ENCODE results near the gene MED27. TPM values are rescaled to one million over a fixed set of nuclear protein-coding genes. Genes with fewer than 3 reads are reported as not detected.

Gene MED27
- total and polyA plus RNA-seq, 10 of the 15 experiments (the other 5 are each of a cell fraction or from before 2014, with no cell fraction given) = 20.3 to 50.3 (median 35.5) TPM

DNA sequence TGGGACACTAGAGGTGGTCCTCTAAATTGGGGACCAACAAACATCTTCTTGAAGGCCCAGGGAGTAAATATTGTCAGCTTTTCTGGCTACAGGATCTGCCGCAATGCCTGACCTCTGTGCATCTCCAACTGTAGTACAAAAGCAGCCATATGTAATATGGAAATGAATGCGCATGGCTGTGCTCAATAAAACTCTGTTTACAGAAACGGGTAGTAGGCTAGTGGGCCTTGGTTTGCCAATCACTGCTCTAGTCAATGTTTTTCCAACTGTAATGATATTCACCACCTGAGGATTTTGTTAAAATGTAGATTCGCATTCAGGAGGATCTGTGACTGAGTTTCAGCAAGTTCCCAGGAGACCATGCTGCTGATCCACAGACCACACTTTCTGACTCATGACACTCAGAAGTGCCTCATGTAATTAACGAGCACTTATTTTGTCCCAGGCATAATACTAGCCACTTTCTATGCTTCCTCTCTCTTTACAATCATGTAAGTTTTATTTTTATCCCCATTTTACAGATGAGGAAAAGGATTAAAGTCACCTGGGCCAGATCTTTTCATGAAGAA is 96.9 kb downstream of the MED27 start:
- Histone ChIP-seq H3K27me3 (replicated peaks in 1 of 2; ENCODE audit: control insufficient read depth in 2 of 2, insufficient read depth in 2 of 2, low read length in 1 of 2) (no peaks in the 10 kb centered on the region), H2AFZ (ENCODE audit: control insufficient read depth, low read depth, low read length) (no peak overlapping the region), H3K4me1 (ENCODE audit: control insufficient read depth, insufficient read depth, low read length) (peaks cover 14% of the 10 kb centered on the region), H3K4me2 (ENCODE audit: control insufficient read depth, insufficient read depth) (0 out of 2 replicates have a peak overlapping the region, but pooled peaks have one; percentile 22), H3K9ac (ENCODE audit: control insufficient read depth, insufficient read depth, low read length) (no peak overlapping the region), H3K36me3 (ENCODE audit: control insufficient read depth in 2 of 2, insufficient read depth in 2 of 2, low read length in 1 of 2) (no peaks in the 10 kb centered on the region), H3K79me2 (ENCODE audit: control insufficient read depth, insufficient read depth, low read length) (no peaks in the 10 kb centered on the region), H3K4me3 (no peak overlapping the region), H3K27ac (ENCODE audit: control insufficient read depth, insufficient read depth) (no peak overlapping the region), H4K20me1 (ENCODE audit: control insufficient read depth, insufficient read depth) (no peaks in the 10 kb centered on the region), H3K9me3 (replicated peaks; ENCODE audit: control insufficient read depth, insufficient read depth, low read length) (no peaks in the 10 kb centered on the region)
- DNase-seq (ENCODE audit: low read depth, low spot score) (peak; percentile 37), FAIRE-seq (no peak), ATAC-seq (peak; percentile 79)
- ChIA-PET SMC1A (ENCODE audit: uncharacterized antibody, unreplicated experiment) (interaction anchor here (0.7 kb wide), 1 partner anchor 20 kb away, joined by 3 read pairs; no protein-coding TSS in a partner anchor), RAD21 (ENCODE audit: unreplicated experiment) (no interaction called here), CTCF (no interaction called here), POLR2A (no interaction called here)
- intact Hi-C loops (cut with micrococcal nuclease; ENCODE audit: unreplicated experiment) = no loop called here
- in situ Hi-C loops (cut with MboI) = no loop called here
- TF ChIP-seq IKZF2 (IDR thresholded peaks at IDR 0.05) (peak; percentile 47 to 54; a peak in 3 of 4 replicates), MEF2B (IDR thresholded peaks at IDR 0.05; ENCODE audit: partially characterized antibody, poor library complexity, severe bottlenecking) (peak; percentile 79), ATF7 (IDR thresholded peaks at IDR 0.05; ENCODE audit: low read depth) (0 out of 2 replicates have a peak, but pooled peaks have one; percentile 19), RUNX3 (IDR thresholded peaks at IDR 0.05; ENCODE audit: low read length) (peak; percentile 63), SREBF2 (IDR thresholded peaks at IDR 0.05; ENCODE audit: low read length) (no peak), CBFB (IDR thresholded peaks at IDR 0.05; ENCODE audit: low read depth) (no peak), TARDBP (IDR thresholded peaks at IDR 0.05; ENCODE audit: borderline replicate concordance) (no peak), SIN3A (IDR thresholded peaks at IDR 0.05; ENCODE audit: low read depth, low read length) (no peak), BCL11A (IDR thresholded peaks at IDR 0.05; ENCODE audit: low read depth, low read length) (peak; percentile 41; the same call in 1 of the 2 replicates), MTA2 (IDR thresholded peaks at IDR 0.05; ENCODE audit: low read depth) (peak; percentile 66; the same call in 1 of the 2 replicates), NR2F1 (conservative IDR thresholded peaks at IDR 0.05) (no peak), NR2C2 (IDR thresholded peaks at IDR 0.05; ENCODE audit: borderline replicate concordance, control insufficient read depth, insufficient read length, low read depth) (no peak), SPI1 (IDR thresholded peaks at IDR 0.05; ENCODE audit: borderline replicate concordance, insufficient read depth, low read depth, low read length) (no peak)
- TF ChIP-seq, protein P1, sequence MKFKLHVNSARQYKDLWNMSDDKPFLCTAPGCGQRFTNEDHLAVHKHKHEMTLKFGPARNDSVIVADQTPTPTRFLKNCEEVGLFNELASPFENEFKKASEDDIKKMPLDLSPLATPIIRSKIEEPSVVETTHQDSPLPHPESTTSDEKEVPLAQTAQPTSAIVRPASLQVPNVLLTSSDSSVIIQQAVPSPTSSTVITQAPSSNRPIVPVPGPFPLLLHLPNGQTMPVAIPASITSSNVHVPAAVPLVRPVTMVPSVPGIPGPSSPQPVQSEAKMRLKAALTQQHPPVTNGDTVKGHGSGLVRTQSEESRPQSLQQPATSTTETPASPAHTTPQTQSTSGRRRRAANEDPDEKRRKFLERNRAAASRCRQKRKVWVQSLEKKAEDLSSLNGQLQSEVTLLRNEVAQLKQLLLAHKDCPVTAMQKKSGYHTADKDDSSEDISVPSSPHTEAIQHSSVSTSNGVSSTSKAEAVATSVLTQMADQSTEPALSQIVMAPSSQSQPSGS (IDR thresholded peaks at IDR 0.05; ENCODE audit: low read length) = no peak
- BruUV-seq (replicated peaks) = no TSS peak
- WGBS (ENCODE audit: insufficient coverage, insufficient replicate concordance, low lambda C conversion rate, missing lambda C conversion rate) = 51% methylated on average over 5 of the region's 5 CpGs
